ENCODE results near the gene MST1. TPM values are rescaled to one million over a fixed set of nuclear protein-coding genes. Genes with fewer than 3 reads are reported as not detected.

Gene MST1
- total and polyA plus RNA-seq, 12 donors, result 2.3 to 16.0 (median 3.8) TPM

DNA sequence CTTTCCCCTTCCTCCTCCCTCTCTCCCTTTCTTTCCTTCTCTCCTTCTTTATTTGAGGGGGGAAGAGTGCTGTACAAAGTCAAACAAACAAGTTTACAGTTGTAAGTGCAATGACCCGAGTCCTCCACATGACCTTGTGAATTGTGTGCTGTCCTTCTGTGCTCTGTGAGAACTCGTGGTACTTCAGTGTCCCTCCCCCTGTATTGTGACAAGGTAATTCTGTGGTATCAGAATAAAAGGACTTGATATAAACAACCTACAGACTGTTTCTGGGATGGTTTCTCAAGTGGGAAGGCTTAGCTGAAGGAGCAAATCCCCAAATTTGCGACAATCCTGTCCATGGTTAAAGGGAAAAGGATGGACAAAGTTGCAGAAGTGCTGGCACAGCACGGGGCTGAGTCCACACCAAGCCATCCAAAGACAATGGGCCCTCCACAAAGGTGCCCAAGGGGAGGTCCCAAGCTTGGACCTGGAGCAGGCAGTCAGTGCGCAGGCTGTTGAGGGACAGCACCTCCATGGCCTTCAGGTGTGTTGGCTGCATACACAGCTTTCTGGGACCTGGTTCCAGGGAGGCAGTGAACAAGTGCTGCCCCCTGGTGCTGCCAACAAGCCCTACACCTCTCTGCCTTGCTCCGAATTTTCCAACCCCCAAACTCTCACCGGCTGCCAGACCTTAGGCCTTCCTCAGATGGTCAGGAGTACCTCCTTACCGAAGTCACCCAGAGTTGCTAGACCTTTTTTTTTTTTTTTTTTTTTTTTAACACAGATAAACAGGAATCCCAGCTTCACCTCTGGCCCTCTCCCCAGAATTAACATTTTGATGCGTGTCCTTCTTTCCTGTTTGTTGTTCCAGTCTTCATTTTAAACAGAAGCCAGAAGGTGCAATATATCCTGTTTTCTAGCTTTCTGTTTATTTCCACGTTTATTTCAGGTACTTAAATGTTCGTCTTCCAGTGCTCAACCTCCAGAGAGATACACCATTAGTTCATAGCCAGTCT, 17.7 kb downstream of the MST1 start:
- DNase-seq (peak; percentile 53 to 57), ATAC-seq (peak in 1 of 8 donors; percentile 12)
- TF ChIP-seq, protein P1, sequence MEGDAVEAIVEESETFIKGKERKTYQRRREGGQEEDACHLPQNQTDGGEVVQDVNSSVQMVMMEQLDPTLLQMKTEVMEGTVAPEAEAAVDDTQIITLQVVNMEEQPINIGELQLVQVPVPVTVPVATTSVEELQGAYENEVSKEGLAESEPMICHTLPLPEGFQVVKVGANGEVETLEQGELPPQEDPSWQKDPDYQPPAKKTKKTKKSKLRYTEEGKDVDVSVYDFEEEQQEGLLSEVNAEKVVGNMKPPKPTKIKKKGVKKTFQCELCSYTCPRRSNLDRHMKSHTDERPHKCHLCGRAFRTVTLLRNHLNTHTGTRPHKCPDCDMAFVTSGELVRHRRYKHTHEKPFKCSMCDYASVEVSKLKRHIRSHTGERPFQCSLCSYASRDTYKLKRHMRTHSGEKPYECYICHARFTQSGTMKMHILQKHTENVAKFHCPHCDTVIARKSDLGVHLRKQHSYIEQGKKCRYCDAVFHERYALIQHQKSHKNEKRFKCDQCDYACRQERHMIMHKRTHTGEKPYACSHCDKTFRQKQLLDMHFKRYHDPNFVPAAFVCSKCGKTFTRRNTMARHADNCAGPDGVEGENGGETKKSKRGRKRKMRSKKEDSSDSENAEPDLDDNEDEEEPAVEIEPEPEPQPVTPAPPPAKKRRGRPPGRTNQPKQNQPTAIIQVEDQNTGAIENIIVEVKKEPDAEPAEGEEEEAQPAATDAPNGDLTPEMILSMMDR (IDR thresholded peaks at IDR 0.05), result peak; percentile 54 to 91 (median 81)
- H3K9me3 ChIP-seq, result no peaks in the 10 kb centered on the region
- no peak overlapping the region for H3K4me3 ChIP-seq
- intact Hi-C loops (cut with DNase I), result loop anchor here in 8 of 10 donors (1.0 to 10.0 kb wide), 8 partner anchors 131 to 214 kb away; partner anchors contain the start of gene DAG1 (in 2 of the 8)
- 39 to 42% methylated on average over 11 of the region's 11 CpGs for WGBS, 2 donors
- no peaks in the 10 kb centered on the region for H3K27me3 ChIP-seq
- H3K27ac ChIP-seq, result no peak overlapping the region
- H3K4me1 ChIP-seq, result peaks cover 0 to 21% (median 17%) of the 10 kb centered on the region in 9 donors
- H3K36me3 ChIP-seq, result peaks cover 0 to 11% (median 10%) of the 10 kb centered on the region in 9 donors

DNA sequence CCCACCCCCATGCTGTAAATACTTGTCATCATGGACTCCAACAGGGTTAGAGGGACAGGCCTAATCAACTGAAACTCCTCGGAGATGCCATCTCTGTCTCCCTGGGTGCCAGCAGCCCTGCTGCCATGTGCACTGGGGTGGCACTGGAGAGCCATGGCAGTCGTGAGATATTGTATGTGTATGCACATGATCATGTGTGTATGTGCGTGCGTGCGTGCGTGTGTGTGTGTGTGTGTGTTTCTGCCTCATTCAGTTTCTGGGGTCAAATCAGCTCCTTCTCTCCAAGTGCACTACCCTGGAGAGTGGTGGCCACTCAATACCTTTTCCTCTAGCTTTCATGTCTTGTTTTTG, 18.4 kb downstream of the MST1 start:
- DNase-seq, result no peak
- WGBS, 2 donors, result 62 to 65% methylated on average over 6 of the region's 6 CpGs
- Histone ChIP-seq H3K4me1 (peaks cover 0 to 21% (median 17%) of the 10 kb centered on the region in 9 donors), H3K9me3 (no peaks in the 10 kb centered on the region), H3K4me3 (no peak overlapping the region), H3K27me3 (no peaks in the 10 kb centered on the region), H3K36me3 (peaks cover 0 to 4% (median 3%) of the 10 kb centered on the region in 9 donors), H3K27ac (no peak overlapping the region)
- ATAC-seq, result no peak
- intact Hi-C loops (cut with DNase I), result loop anchor here in 8 of 10 donors (1.0 to 10.0 kb wide), 8 partner anchors 130 to 214 kb away; partner anchors contain the start of gene DAG1 (in 2 of the 8)
- TF ChIP-seq, protein P1 (IDR thresholded peaks at IDR 0.05), result no peak

DNA sequence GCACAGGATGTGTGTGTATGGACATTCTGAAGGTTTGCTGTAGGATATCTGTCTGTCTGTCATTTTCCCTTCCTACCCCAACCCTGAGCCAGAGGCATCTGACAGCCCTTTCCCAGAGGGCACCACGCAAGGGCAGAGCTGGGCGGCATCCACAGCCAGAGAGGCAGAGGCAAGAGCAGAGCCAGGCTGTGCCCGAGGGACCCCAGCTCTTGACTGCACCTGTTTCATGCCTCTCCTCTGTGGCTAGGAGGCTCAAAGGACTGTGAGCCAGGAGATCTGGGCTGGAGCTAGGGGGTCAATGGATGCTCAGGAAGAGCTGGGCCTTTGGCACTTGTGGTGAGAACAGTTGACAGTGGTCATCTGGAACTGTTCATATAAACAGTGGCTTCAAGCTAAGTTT, 19.9 kb downstream of the MST1 start:
- H3K4me1 ChIP-seq, result peaks cover 2 to 16% (median 6%) of the 10 kb centered on the region in 9 donors
- no peaks in the 10 kb centered on the region for H3K9me3 ChIP-seq
- H3K27me3 ChIP-seq, result no peaks in the 10 kb centered on the region
- TF ChIP-seq, protein P1 (IDR thresholded peaks at IDR 0.05), result no peak
- DNase-seq, result no peak
- H3K27ac ChIP-seq, result no peak overlapping the region
- intact Hi-C loops (cut with DNase I), result loop anchor here in 2 of 10 donors (5.0 kb wide), 2 partner anchors 127 to 132 kb away; no protein-coding TSS in a partner anchor
- no peak for ATAC-seq
- no peaks in the 10 kb centered on the region for H3K36me3 ChIP-seq
- H3K4me3 ChIP-seq, result no peak overlapping the region
- WGBS, 2 donors, result 75 to 84% methylated on average over 3 of the region's 3 CpGs

DNA sequence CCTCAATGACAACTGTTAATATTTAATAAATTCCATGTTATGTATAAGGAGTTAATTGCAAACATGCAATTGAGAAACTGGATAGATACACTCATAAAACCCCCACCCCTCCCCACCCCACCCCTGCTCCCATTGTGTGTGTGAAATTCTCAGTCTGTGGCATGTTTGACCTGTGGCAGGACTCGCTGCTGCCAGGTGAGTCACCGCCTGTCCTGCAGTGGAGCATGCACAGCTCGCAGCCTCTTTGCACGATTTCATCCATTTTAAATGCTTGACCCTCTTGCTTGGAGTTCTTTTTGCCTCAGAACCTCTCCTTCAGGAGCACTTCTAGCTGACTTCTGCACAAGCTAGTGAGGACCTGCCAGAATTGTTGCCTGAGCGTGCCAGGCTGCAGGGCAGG, 20.4 kb downstream of the MST1 start:
- peaks cover 2 to 16% (median 6%) of the 10 kb centered on the region in 9 donors for H3K4me1 ChIP-seq
- H3K36me3 ChIP-seq, result no peaks in the 10 kb centered on the region
- H3K27me3 ChIP-seq, result no peaks in the 10 kb centered on the region
- no peak overlapping the region for H3K27ac ChIP-seq
- intact Hi-C loops (cut with DNase I), result loop anchor here in 2 of 10 donors (5.0 kb wide), 2 partner anchors 127 to 132 kb away; no protein-coding TSS in a partner anchor
- 75 to 82% methylated on average over 5 of the region's 5 CpGs for WGBS, 2 donors
- ATAC-seq (no peak), DNase-seq (no peak)
- no peak overlapping the region for H3K4me3 ChIP-seq
- no peaks in the 10 kb centered on the region for H3K9me3 ChIP-seq
- TF ChIP-seq, protein P1 (IDR thresholded peaks at IDR 0.05), result no peak
